Effector CD8-positive, alpha-beta T cell (primary cell): ENCODE results near the gene MATN4.

Source experiments
- DNase-seq: peaks from one replicate; lab custom pipeline; 2025; lab: John Stamatoyannopoulos, UW

Gene MATN4

GRCh38 chr20:45290677-45291355 lies 17.3 kb downstream of the MATN4 start:
- DNase-seq: peak; percentile 49

- DNase-seq: no peak
Measured at GRCh38 chr20:45289942-45290676, 18.0 kb downstream of the MATN4 start.

GRCh38 chr20:45288860-45289259 lies 19.2 kb downstream of the MATN4 start:
- no peak for DNase-seq

- DNase-seq: no peak
Measured at GRCh38 chr20:45288376-45288775, 19.7 kb downstream of the MATN4 start.

- no peak for DNase-seq
Measured at GRCh38 chr20:45283551-45284057, 24.5 kb downstream of the MATN4 start.

- no peak for DNase-seq
Measured at GRCh38 chr20:45282700-45283550, 25.2 kb downstream of the MATN4 start.

- DNase-seq: no peak
Measured at GRCh38 chr20:45279992-45280391, 28.1 kb downstream of the MATN4 start.

GRCh38 chr20:45275338-45275737 lies 32.8 kb downstream of the MATN4 start:
- no peak for DNase-seq

- no peak for DNase-seq
Measured at GRCh38 chr20:45269754-45270270, 38.3 kb downstream of the MATN4 start.

GRCh38 chr20:45269056-45269455 lies 39.0 kb downstream of the MATN4 start:
- no peak for DNase-seq

GRCh38 chr20:45268531-45268930 lies 39.6 kb downstream of the MATN4 start:
- DNase-seq: no peak

GRCh38 chr20:45266977-45267376 lies 41.1 kb downstream of the MATN4 start:
- DNase-seq: no peak

- DNase-seq: no peak
Measured at GRCh38 chr20:45263556-45264266, 44.4 kb downstream of the MATN4 start.

- no peak for DNase-seq
Measured at GRCh38 chr20:45258664-45259063, 49.4 kb downstream of the MATN4 start.

- DNase-seq: no peak
Measured at GRCh38 chr20:45258259-45258658, 49.8 kb downstream of the MATN4 start.

GRCh38 chr20:45257711-45258110 lies 50.4 kb downstream of the MATN4 start:
- no peak for DNase-seq

- DNase-seq: no peak
Measured at GRCh38 chr20:45257161-45257560, 50.9 kb downstream of the MATN4 start.

- DNase-seq: no peak
Measured at GRCh38 chr20:45254383-45255262, 53.5 kb downstream of the MATN4 start, which contains the start of gene SLPI. Gene SLPI (minus strand): TSS chr20:45254564. CDS start chr20:45254543, 21 bp downstream.

- no peak for DNase-seq
Measured at GRCh38 chr20:45253261-45253660, 54.8 kb downstream of the MATN4 start.

GRCh38 chr20:45251884-45252560 lies 56.1 kb downstream of the MATN4 start:
- DNase-seq: no peak
